HS-5 (cell line): Measurements from ENCODE around the gene CDV3.

Source experiments
- DNase-seq: peaks from one replicate; pipeline ENCODE4 v3.0.0-alpha.2; 2012; ENCODE audit warnings: low read depth

The CDV3 gene

DNA sequence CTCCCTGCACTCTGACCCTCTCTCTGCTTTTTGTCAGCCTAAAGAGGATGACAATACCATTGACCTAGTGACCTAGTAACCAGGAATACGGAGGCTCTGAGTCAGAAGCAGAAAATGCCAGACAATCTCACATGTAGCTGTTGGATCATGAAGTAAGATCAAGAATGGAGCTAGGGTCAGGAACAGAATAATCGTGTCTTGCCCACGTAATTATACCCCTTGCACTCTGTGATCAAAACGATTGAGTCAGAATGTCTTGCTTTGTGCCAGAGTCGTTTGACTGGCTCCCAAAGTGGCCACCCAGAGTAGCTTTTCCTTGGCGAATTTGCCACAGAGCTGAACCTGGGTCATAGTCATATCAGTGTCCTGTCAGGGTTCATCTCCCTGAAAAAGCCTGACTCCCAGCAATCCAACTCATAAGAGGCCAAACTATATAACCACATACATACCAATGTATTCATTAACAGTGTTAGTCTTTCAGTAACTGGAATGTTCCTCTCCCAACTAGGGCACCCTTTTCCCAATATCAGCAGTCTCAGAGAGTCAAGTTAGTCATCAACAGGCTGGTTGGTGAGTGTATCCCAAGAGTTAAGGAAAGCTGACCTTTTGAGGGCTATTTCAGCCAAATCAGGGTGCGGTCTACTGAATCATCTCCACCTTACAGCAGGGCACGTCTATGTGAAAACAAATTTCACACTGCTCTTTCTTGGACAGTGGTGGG, 5.0 kb upstream of the CDV3 start:
- peak; percentile 99 for DNase-seq

- peak; percentile 84 for DNase-seq
These were observed 3.1 kb upstream of the CDV3 start for GRCh38 chr3:133570139-133570936.

DNA sequence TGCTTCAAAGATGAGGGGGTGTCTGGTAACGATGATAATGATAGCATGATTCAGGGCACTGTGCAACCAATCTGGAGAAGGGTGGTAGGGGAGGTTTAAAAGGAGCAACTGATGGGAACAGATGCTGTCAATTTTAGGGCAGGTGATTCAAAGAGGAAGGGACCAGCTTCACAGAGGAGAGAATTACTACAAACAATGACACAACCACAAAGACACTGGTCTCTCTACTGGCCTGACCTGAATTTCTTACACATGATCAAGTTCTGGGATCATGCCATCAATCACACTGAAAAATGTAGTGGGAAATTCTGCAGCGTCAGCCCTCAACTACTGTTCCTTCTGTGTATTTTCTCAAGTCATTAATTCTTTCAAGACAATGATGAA, 2.6 kb upstream of the CDV3 start:
- no peak for DNase-seq

DNA sequence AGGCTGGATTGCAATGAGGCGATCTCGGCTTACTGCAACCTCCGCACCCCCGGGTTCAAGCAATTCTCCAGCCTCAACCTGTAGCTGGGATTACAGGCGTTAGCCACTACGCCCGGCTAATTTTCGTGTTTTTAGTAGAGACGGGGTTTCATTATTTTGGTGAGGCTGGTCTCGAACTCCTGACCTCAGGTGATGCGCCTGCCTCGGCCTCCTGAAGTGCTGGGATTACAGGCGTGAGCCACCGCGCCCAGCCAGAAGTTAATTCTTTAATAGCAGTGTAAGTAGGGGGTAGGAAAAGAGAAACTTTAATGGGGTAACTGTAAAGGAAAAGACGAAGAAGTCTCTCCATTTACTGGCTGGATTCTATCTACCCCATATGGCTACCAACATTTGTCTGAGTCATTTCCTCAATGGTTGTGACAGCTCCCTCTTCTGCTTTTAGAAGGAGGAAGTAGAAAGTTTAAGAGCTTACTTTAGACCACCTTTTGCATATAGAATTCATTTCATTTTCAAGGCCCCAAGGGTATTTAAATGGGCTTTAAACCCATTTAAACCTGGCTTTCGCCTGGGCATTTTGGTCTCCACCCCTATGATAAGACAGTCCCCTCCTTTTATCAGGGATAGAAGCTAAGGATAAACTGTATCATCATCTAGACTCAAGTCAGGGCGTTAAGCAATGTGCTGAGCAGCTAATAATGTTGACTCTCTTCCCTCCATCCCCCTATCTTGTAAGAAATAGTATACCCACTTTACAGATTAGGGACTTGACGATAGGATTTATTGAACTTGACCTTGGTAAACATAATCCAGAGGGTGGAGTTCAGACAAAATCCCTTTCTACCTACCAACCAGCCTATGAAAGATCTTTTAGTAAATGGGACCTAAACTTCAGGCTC, 1.1 kb upstream of the CDV3 start:
- DNase-seq: no peak

DNA sequence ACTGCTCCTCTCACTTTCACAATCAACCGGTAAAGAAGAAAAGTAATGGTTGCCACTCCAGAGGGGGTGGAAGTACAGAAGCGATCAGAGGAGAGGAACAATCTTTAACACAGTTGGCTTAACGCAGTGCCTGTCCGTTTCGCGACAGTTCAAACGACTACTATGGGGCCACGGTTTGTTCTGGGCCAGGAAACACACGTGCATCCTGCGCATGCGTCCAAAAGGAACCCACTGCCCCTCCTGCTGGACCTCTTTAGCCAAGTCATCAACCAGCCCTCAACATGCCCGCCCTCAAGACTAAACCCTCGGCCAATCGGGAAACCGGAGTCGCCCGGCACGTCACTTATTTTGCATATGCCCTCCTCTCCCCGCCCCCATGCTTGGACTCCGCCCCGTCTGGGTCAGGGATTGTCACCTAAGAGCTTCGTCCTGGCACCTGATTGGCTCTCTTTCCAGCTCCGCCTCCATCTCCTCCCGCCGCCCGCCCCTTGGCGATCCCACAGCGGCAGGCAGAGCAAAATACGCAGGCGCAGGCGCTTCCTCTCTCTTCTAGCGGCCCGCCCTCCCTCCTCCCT, 345 bp upstream of the CDV3 start:
- peak; percentile 100 for DNase-seq

DNA sequence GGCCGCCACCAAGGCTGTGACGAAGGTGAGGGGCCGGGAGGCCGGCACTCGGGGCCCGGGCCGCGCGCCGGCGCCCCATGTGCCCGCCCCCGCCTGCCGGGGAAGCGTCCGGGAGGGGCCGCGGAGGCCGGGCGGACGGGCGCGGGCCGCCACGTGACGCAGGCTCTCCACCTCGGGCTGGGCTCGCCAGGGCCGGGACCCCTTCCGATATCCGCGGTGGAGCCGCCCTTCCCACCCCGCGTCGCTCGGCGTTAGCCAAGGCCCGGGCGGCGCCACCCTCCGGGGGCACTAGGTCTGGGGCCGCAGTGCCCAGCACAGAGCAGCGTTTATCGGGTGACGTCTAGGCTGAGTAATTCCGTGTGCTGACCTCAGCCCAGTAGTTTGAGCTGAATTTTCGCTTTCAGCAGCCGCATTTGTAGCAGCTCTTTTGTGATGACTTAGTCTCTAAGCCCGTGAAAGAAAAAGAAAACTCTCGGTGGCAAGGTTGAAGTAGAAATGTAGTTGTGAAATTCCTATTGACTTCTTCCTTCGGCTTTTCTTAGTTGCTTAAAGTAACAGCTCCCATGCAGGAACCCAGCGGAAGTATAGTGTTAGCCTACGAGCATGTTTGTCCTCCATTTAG, 885 bp downstream of the CDV3 start:
- DNase-seq: no peak

GRCh38 chr3:133575086-133575485, 1.6 kb downstream of the CDV3 start:
- no peak for DNase-seq

- no peak for DNase-seq
These were observed 2.7 kb downstream of the CDV3 start for GRCh38 chr3:133576169-133576568.

GRCh38 chr3:133578548-133579191, 5.2 kb downstream of the CDV3 start:
- DNase-seq: no peak

DNA sequence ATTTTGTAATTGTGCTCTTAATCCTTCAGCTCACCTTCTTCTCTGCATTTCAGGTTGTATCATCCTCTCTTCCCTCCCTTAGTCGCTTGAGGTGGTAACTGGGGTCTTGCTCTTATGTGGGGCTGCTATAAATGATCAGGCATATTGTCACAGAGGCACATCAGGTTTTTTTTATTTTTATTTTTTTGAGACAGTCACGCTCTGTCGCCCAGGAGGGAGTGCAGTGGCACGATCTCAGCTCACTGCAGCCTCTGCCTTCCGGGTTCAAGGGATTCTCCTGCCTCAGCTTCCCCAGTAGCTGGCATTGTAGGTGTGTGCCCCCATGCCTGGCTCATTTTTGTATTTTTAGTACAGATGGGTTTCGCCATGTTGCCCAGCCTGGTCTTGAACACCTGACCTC, 9.9 kb downstream of the CDV3 start:
- no peak for DNase-seq

DNA sequence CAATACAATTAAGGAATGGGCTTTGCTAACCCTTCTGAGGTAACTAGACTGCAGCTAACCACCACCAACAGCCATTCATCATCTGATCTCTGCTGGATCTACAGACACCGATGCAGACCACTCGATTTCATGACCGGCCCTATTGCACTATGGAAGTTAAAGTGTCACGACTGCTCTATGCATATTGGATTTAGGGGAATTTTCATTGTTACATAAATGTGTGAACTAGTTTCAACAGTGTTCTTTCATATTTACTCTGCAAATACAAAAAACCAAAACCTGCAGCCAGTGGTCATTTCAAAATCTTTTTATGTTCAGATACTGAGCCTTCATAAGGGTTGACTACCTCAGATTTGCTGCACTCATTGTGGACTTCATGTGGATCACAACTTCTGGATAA, 14.5 kb downstream of the CDV3 start:
- DNase-seq: no peak

- no peak for DNase-seq
These were observed 15.4 kb downstream of the CDV3 start for GRCh38 chr3:133588784-133589465.

GRCh38 chr3:133589503-133589902, 16.0 kb downstream of the CDV3 start:
- no peak for DNase-seq

DNA sequence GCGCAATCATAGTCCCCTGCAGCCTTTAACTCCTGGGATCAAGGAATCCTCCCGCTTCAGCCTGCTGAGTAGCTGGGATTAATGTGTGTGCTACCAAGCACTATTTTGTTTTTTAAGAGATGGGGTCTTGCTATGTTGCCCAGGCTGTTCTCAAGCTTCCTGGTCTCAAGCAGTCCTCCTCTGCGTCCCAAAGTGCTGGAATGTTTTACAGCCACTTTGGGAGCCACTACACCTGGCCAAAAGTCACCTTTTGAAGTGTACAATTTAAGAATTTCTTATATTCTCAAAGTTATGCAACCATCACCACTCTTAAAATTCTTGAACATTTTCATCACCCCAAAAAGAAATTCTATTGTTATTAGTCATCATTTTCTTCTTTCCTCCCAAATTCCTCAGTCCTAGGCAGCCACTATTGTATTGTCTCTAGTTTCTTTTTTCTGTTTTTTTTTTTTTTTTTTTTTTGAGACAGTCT, 17.8 kb downstream of the CDV3 start:
- DNase-seq: no peak

DNA sequence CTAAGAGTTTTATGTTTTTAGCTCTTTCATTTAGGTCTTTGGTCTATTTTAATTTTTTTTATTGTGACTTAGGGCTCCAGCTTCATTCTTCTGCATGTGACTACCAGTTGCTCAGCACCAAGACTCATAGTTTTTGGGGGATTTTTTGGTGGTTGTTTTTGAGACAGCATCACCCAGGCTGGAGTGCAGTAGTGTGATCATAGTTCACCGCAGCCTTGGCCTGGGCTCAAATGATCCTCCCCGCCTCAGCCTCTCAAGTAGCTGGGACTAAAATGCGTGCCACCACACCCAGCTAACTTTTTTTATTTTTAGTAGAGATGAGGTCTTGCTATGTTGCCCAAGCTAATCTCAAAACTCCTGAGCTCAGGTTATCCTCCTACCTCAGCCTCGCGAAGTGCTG, 19.4 kb downstream of the CDV3 start:
- no peak for DNase-seq

DNA sequence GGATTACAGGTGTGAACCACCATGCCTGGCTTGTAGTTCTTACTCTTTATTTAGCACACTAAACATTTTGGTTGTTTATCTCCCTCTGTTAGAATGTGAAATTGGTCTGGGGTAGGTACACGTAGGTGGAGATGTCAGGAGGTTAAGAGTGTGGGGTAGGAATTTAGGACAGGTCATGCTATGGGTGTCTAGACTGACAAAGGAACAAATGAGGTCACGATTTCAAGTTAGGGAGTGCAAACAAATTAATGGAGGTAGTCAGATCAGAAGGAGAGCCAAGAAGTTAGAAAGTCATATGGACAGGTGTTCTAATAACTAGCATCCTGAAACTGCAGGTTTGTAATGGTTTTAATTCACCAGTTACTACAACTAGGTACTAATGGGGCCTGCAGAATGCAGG, 19.8 kb downstream of the CDV3 start:
- no peak for DNase-seq

DNA sequence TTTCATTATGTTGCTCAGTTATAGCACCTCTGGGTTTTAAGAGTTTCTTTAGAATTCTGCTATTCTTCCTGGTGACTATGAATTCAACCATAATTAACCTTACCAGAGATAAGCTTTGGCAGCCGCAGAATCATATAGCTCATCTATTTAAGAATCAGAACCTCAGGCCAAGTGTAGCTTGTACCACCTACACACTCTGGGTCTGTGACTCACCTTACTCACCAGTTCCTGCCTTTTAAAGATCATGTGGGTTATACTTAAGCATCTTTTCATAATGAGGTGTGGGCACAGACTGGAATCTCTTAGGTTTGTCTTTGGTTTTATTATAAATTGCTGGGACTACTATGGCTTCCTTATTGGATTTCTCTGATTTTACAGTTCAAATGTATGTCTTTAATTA, 21.9 kb downstream of the CDV3 start:
- no peak for DNase-seq

GRCh38 chr3:133598405-133598804, 24.9 kb downstream of the CDV3 start:
- DNase-seq: no peak

- no peak for DNase-seq
These were observed 25.8 kb downstream of the CDV3 start for GRCh38 chr3:133599280-133599679.

GRCh38 chr3:133600572-133601081, 27.1 kb downstream of the CDV3 start:
- no peak for DNase-seq
